GM12892 (cell line): ENCODE results near the gene DDX17.

Experiments
- POLR2A ChIP-seq: IDR thresholded peaks from 2 replicates; pipeline ENCODE4 v1.6.1; 2011; ENCODE audit warnings: low read depth, low read length, control low read depth
- TAF1 ChIP-seq: IDR thresholded peaks from 2 replicates; pipeline ENCODE4 v1.6.1; 2011; ENCODE audit warnings: low read depth, mild to moderate bottlenecking, control low read depth, low read length, borderline replicate concordance

DNA sequence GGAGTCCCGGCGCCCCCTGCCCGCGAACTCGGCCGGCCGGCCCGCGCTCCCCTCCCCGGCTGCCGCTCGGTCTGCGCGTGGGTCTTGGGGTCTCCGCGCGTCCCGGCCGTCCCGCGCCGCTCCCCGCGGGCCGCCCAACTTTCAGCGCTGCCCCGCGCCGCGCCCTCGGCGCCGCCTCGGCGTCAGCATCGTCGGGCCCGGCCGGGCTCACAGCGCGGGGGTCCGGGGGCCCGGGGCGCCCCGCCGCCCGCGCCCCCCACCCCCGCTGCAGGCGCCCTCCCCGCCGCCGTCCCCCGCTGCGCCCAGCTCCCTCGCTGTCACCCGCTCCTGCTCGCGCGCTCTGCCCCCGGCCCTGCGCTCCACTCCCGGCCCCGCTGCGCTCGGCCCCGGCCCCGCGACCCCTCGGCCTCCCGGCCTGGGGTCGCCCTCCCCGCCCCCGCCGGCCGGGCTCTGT lies 51.0 kb downstream of the DDX17 start, which contains the start of gene KCNJ4:
- TF ChIP-seq TAF1 (no peak), POLR2A (no peak)
